T-helper 1 cell (primary cell): ENCODE results near the gene PRR20A.
"Not testable (repeated sequence)": the region's sequence is repeated elsewhere in the genome, so short reads cannot be mapped to it uniquely, and the experiment has no call there.

Experiments used
- DNase-seq, 5 donors: peaks; one replicate each; pipeline ENCODE4 v3.0.0-alpha.2; 2012 to 2020
- total RNA-seq, 4 donors: gene quantifications; one replicate each; lab custom pipeline; 2026; lab: John Stamatoyannopoulos, UW

The PRR20A gene
- total RNA-seq: 0 reads per million in 4 donors

DNA sequence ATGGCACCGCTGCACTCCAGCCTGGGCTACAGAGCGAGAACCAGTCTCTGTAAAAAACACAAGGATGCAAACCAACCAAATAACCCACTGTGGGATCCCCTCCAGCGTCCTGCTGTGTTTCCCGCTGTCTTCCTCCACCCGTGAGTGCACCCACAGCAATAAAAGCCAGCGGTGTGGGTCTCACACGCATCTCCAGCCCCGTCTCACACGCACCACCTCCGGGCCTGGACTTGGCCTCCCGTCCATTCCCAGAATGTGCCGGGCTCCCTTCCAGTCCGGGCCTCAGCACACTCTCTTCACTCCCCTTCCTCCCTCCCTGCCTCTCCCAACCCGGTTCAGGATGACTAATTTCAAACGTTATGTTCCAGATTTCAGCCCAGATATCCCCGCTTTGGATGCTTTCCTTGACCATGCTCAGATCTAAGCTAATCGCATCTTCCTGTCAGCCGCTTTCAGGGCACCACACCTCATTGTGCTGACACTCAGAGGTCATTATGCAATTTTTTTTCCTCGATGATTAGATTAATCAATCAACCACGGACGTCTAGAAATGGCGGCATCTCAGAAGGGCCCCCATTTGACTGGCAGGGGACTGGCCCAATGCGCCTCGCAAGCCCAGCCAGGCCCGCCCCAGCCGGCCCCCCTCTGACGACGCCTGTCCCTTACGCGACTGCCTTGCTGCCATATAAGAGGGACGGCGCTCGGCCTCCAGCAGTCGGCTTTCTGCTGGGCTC, at the start of gene PRR20A:
Gene PRR20A, plus strand, starts transcription at position 684 of the 734 bp plus-strand sequence. CDS start 387 bp downstream, outside the sequence.
- not testable (repeated sequence) for DNase-seq

DNA sequence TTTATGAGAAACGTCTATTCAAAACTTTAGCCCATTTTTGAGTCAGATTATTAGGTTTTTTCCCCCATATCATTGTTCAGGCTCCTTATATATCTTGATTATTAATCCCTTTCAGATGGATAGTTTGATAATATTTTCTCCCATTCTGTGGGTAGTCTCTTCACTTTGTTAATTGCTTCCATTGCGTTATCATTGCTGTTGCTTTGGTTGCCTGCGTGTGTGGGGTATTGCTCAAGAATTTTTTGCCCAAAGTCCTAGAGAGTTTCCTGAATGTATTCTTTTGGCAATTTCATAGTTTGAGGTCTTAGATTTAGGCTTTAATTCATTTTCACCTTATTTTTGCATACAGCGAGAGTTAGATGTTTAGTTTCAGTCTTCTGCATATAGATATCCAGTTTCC, 25.8 kb upstream of the PRR20A start:
- no peak for DNase-seq

DNA sequence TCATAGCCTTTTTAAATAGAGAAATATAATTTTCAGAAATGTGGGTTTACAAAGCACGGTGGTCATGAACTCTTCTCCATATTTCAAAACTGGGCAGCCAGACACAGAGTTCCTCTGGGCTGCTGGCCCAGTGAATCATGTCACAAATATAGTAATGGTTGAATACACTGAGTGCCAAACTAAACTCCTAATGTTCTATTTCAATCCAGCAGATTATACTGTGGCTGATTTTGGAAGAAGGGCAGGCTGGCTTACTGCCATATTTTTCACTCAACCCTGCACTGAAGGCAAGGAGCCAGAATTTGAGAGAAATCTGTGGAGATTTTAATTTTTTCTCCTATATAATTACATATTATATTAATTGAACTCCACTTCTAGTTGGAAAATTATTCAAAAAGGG, 17.0 kb upstream of the PRR20A start:
- DNase-seq: no peak

DNA sequence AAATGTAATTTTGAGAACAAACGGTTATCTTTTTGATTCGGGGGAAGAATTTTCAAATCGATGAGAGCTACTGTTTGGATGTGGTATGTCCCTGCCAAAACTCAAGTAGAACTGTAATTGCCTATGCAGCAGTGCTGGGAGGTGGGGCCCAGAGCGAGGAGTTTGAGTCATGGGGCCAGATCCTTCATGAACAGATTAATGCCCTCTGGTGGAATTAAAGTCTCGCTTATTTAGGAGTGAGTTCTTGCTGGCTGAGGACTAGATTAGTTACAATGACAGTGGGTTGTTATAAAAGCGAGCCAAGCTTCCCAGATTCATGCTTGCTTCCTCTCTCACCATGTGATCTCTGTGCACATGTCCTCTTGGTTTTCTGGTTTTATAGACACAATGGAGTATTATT, 11.8 kb upstream of the PRR20A start:
- DNase-seq: no peak

DNA sequence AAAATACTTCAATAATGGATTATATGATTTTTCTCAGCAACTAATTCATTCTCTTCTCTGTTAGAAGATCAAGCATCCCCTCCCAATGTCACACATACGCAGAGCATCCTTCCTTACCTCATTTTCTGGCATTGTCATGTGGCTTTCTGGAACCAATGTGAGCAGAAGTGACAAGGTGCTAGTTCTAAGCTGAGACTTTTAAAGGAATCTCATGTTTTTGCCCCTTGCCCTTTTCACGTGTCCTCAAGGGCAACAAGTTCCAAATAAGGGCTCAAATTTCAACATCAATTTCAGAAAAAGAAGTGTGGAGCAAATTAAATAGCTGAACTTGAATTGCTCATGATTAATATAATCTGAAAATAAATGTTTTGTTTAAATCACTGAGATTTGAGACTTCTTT, 4.6 kb upstream of the PRR20A start:
- DNase-seq: no peak

DNA sequence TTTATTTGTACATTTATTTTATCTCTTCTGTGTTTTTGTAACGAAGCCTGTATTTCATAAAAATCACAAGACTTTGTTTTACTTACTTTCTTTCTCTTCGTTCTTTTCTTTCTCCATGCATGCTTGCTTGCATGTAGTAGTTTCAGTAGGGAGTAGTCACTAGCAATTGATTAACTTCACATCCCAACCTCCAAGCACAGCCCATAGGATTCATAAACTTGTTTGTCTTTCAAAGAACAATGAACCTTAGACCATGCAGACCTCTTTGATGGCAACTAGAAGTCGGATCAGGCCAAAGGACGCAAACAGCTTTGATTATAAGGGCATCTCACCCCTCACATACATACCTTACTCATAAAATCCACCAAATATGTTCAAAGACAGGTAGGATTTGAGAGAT, 3.1 kb upstream of the PRR20A start:
- DNase-seq: no peak

DNA sequence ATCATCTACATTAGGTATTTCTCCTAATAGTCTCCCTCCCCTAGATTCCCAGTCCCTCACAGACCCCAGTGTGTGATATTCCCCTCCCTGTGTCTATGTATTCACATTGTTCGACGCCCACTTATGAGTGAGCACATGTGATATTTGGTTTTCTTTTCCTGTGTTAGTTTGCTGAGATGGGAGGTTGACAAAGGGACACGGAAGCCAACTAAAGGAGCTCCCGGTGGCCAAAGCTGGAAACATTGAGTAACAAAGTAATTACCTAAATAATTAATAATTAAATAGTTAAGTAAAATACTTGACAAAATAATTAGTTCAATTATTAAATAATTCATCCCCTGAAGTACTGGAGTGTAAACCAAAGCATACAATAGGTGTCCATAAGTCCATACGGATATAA, 1.7 kb upstream of the PRR20A start:
- DNase-seq: no peak

DNA sequence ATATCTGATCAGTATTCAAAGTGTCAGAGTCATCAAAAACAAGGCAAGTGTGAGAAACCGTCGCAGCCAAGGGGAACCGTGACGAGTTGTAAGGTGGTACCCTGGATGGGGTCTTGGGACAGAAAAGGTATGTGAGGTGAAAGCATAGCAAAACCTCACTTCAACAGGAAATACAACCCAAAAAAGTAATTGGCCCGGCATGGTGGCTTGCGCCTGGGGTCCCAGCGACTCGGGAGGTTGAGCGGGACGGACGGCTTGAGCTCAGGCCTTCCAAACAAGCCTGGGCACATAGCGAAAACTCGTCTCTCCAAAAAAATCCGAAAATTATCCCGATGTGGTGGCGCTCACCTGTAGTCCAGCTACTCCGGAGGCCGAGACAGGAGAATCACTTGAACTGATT, 937 bp upstream of the PRR20A start:
- not testable (repeated sequence) for DNase-seq

DNA sequence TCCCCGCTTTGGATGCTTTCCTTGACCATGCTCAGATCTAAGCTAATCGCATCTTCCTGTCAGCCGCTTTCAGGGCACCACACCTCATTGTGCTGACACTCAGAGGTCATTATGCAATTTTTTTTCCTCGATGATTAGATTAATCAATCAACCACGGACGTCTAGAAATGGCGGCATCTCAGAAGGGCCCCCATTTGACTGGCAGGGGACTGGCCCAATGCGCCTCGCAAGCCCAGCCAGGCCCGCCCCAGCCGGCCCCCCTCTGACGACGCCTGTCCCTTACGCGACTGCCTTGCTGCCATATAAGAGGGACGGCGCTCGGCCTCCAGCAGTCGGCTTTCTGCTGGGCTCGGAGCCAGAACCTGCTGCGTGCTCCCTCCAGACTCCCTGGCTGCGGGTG, 6.5 kb downstream of the PRR20A start, which contains the start of gene PRR20B:
Gene PRR20B, plus strand, starts transcription at position 301 of the 400 bp plus-strand sequence. CDS start 387 bp downstream, outside the sequence.
- DNase-seq: not testable (repeated sequence)

DNA sequence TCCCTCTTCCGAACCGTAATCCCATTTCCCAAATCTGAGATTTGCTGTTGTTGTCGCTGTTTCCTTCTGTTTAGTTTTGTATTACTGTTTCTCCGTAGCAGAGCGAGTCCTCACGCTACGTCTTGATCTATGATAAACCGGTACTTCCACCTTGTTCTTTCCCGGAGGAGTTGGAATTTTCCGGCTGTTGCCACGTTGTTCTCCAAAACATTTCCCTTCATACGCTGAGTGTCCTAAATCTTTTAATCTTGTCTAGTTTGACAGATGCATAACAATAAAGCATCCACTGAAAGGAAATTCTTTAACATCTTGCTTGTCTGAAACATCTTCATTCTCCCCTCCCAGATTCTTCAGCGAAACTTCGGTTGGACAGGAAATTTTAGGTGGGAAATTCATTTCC, 7.4 kb downstream of the PRR20A start:
- DNase-seq: not testable (repeated sequence)

DNA sequence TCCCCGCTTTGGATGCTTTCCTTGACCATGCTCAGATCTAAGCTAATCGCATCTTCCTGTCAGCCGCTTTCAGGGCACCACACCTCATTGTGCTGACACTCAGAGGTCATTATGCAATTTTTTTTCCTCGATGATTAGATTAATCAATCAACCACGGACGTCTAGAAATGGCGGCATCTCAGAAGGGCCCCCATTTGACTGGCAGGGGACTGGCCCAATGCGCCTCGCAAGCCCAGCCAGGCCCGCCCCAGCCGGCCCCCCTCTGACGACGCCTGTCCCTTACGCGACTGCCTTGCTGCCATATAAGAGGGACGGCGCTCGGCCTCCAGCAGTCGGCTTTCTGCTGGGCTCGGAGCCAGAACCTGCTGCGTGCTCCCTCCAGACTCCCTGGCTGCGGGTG, 13.0 kb downstream of the PRR20A start, which contains the start of gene PRR20C:
Gene PRR20C, plus strand, starts transcription at position 301 of the 400 bp plus-strand sequence. CDS start 387 bp downstream, outside the sequence.
- DNase-seq: not testable (repeated sequence)

DNA sequence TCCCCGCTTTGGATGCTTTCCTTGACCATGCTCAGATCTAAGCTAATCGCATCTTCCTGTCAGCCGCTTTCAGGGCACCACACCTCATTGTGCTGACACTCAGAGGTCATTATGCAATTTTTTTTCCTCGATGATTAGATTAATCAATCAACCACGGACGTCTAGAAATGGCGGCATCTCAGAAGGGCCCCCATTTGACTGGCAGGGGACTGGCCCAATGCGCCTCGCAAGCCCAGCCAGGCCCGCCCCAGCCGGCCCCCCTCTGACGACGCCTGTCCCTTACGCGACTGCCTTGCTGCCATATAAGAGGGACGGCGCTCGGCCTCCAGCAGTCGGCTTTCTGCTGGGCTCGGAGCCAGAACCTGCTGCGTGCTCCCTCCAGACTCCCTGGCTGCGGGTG, 19.6 kb downstream of the PRR20A start, which contains the start of gene PRR20D:
Gene PRR20D, plus strand, starts transcription at position 301 of the 400 bp plus-strand sequence. CDS start 387 bp downstream, outside the sequence.
- DNase-seq: not testable (repeated sequence)

DNA sequence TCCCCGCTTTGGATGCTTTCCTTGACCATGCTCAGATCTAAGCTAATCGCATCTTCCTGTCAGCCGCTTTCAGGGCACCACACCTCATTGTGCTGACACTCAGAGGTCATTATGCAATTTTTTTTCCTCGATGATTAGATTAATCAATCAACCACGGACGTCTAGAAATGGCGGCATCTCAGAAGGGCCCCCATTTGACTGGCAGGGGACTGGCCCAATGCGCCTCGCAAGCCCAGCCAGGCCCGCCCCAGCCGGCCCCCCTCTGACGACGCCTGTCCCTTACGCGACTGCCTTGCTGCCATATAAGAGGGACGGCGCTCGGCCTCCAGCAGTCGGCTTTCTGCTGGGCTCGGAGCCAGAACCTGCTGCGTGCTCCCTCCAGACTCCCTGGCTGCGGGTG, 26.2 kb downstream of the PRR20A start, which contains the start of gene PRR20E:
Gene PRR20E, plus strand, starts transcription at position 301 of the 400 bp plus-strand sequence. CDS start 387 bp downstream, outside the sequence.
- not testable (repeated sequence) for DNase-seq

DNA sequence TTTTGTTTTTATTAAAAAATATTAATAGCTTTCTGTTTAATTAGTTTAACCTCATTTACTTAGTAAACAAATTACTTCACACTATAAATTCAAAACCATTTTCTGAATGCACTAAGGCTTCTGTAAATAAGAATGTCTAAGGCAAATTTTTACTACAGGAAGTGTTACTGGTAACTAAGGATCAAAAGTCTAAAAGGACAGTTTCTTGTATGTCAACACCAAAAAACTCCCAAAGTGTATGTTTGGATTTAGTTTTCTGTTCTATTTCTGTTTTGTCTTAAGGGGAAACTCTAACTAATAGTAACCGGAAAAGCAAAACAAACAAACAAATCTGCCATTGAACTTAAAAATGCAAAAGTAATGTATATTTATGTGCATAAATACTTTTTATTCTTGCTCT, 50.9 kb downstream of the PRR20A start:
- no peak for DNase-seq
